GM19351 (cell line): ENCODE results near the gene AAK1.
"Not testable (repeated sequence)": the region's sequence is repeated elsewhere in the genome, so short reads cannot be mapped to it uniquely, and the experiment has no call there.

ENCODE experiments used
- ATAC-seq: cut with Tn5 transposase; IDR thresholded peaks from one replicate; pipeline ENCODE4 v1.9.1; 2021; ENCODE audit warnings: mild to moderate bottlenecking, moderate library complexity; ENCODE audit not compliant: unreplicated experiment

Gene AAK1

GRCh38 chr2:69462780-69463179, 180.8 kb downstream of the AAK1 start:
- ATAC-seq = no peak

DNA sequence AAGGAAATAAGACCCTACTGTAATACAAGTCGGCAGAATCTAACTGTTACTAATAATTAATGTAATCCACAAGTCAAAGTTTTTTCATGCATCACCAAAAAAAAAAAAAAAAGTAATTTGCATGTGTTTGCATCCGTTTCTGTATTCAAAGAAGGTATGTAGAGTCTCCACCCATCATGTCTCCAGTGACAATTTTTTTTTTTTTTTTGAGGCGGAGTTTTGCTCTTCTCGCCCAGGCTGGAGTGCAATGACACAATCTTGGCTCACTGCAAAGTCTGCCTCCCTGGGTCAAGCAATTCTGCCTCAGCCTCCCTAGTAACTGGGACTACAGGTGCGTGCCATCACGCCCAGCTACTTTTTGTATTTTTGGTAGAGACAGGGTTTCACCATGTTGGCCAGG, 182.1 kb downstream of the AAK1 start:
- ATAC-seq = no peak

DNA sequence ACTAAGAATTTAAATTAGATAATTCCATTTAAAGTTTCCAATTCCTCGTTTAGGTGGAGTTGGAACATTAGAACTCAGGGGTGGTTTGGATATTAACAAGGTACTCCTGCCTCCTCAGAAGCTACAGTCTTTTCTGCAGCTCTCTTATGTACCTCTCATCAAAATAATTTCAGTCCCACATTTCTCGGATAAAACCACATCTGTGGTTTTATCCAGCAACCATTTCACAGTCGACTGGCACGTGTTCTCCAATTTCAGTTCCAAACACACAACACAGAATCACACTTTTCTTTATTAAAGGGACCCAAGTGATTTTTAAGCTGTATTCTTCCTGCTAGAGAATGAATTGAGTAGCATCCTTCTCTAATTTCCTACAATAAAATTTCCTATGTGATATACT, 183.6 kb downstream of the AAK1 start:
- ATAC-seq = no peak

DNA sequence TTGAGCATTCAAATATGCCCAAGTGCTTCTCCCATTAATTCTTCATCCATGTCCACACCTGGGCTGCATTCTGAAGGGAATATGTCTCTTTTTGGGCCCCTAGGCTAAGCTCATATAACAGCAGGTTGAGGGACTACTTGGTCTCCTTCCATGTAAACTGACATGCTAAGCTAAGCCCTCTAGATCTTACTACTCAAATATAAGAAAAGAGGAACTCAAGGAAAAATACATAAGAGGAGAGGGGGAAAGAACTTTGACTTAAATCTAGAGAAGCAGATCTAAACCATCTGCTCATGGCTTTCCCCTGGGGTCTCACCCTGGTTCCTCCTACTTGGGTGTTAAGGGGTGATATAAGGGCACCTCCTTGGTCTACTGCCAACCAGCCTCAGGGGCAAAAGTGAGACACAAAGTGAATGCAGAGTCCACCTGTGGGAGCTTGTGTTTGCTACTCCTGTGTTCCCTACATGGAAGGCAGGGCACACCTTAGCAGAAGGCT, 186.5 kb downstream of the AAK1 start:
- no peak for ATAC-seq

- no peak for ATAC-seq
Measured at GRCh38 chr2:69456154-69456553, 187.4 kb downstream of the AAK1 start.

DNA sequence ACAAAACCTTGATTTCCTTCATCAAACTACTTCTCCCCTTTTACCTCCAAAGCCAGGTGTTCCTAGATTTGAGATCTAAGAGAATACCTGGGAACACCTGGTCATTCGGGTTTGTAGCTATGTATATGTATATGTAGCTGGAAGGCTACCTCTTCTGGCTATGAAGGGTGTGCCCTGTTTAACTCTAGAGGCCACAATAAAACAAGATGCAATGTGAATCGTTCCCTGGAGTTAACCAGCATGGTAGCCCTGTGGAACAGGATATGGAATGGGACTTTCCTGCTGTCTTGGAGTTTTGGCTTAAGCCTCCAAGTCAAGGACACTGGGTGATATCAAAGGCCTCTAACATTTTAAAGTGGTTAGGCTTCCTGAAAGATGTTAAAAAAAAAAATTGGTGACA, 188.6 kb downstream of the AAK1 start:
- ATAC-seq = no peak

GRCh38 chr2:69453475-69454129, 189.9 kb downstream of the AAK1 start:
- peak; percentile 93 for ATAC-seq

DNA sequence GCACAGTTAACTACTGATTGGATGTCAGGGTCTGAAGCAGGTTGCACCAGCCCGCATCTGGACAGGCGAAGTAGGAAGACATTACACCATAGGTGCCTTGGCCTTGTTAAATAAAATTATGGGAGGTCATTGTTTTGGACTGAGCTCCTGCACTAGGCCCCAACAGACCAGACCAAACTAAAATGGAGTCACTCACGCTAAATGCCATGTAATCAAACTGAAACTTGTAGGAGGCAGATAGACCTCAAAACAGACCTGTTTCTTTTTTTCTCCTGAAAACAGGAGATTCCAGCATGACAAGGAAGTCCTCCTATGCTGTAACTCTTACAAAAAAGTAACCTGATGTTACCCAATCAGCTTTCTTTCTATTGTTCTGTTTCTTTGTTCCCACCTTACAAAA, 190.9 kb downstream of the AAK1 start:
- no peak for ATAC-seq

DNA sequence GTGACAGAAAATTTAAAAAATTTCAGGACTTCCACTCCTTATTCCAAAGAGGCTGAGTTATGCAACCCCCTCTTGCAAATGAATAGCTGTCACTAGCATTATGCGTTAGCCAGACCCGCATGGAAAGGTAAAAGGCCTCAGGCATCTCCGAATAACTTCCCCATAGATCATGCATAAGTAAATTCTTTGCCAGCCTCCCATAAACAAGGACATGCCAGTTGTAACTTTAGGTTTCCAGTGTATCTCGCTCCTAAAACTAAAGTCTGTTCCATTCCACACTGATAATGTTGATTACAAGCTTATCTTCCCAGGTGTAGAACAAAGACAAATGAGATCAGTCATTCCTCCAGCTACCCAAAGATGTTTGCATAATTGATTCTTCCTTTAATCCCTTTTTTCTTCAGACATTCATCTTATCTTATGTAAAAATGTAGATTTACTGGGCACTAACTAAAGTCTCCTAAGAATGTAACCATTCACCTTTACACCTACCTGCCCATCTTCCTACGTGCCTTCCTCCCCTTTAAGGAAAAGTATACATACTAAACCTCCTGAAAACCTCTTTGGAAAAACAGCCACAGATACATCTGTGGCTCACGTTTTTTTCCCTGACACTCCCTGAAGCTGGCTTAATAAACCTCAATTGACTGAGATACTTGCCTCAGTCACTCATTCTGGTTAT, 192.7 kb downstream of the AAK1 start:
- ATAC-seq = no peak

DNA sequence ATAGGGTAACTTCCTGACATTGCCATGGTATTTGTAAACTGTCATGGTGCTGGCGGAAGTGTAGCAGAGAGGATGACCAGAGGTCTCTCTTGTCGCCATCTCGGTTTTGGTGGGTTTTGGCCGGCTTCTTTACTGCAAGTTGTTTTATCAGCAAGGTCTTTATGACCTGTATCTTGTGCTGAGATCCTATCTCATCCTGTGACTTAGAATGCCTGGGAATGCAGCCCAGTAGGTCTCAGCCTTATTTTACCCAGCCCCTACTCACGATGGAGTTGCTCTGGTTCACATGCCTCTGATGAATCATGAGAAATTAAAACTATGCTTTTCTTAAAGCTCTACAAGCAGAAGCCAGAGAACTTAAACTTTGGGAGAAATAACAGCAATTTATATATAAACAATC, 193.6 kb downstream of the AAK1 start:
- ATAC-seq = no peak

DNA sequence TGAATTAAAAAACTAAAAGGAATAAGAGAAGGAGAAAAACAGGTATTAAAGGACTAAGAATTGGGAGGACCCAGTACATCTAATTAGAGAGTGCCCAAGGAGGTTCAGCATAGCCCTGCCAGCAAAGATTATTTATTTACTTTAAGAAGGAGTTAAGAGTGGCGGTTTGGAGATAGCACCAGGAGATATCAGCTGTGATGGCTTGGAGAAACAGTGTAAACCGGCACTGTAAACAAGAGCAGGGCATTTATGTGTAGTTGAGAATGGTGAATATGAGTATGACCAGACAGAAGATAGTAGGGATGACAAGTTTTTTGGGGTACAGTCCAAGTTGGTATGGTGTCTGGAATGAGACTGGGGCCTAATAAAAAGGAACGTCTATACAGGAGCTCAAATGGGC, 199.9 kb downstream of the AAK1 start:
- not testable (repeated sequence) for ATAC-seq

DNA sequence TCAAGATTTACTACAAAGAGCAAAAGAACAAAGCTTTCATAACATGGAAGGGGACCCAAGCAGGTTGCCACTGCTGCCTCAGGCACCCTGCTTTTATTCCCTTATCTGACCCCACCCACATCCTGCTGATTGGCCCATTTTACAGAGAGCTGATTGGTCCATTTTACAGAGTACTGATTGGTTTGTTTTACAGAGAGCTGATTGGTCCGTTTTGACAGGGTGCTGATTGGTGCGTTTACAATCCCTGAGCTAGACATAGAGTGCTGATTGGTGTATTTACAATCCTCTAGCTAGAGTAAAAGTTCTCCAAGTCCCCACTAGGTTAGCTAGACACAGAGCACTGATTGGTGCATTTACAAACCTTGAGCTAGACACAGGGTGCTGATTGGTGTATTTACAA, 204.0 kb downstream of the AAK1 start:
- ATAC-seq = not testable (repeated sequence)

GRCh38 chr2:69438580-69438979, 205.0 kb downstream of the AAK1 start:
- no peak for ATAC-seq

GRCh38 chr2:69437751-69438154, 205.8 kb downstream of the AAK1 start:
- no peak for ATAC-seq

DNA sequence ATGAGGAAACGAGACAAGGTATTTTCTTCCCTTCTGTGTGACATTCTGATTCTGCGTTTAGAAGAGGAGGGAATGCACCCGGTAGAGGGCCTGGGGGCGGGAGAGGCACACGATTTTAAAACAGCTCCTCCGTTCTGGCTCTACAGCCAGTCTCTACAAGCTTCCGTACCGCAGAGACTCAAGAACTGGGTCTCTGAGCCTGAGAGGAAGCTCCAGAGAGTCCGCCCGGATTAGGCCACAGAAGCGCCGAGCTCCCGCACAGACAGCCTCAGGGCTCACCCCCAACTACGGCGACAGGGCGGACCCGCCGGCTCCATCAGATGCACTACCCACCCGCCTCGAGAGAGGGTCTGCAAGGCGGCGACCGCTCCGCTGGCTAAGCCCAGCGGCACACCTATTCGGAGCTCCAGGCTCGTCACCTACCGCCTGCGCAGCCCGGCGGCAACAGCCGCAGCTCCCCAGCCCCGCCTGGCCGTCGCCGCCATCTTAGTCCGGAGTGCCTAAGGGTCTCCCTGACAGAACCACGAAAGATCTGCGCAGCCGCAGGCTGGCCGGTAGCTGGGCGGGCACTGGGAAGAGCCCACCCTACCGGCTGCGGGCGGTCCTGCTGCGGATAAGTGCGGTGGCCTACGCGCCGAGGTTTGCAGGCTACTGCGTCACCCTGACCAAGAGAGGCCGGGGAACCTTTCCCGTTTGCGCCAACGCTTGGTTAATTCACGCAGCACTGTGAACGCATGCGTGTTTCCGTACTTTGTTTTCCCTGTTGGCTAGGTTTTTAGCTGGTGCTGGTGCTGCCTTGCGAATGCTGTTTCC, 206.4 kb downstream of the AAK1 start, which contains the start of gene NFU1:
NFU1 (minus strand) TSS at position 498 of the 813 bp plus-strand sequence; CDS start at position 485, 13 bp downstream.
- peak; percentile 95 for ATAC-seq

DNA sequence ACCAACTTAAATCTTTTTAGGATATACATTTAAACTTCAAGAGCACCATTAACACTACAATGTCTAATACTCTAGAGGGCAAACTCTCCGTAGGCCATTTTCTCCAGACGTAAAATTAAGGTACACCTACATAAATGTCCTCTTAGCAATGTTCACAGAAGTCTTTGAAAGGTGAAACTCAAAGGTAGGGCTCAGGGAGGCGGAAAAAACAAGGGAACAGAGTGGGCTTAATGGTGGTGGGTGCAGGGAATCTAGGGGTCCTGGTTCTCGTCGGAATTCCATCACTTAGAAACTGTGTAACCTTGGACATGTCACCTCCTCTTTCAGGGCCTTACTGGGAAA, 207.0 kb downstream of the AAK1 start:
- ATAC-seq = no peak

- ATAC-seq = no peak
Measured at GRCh38 chr2:69434753-69435152, 208.8 kb downstream of the AAK1 start.

DNA sequence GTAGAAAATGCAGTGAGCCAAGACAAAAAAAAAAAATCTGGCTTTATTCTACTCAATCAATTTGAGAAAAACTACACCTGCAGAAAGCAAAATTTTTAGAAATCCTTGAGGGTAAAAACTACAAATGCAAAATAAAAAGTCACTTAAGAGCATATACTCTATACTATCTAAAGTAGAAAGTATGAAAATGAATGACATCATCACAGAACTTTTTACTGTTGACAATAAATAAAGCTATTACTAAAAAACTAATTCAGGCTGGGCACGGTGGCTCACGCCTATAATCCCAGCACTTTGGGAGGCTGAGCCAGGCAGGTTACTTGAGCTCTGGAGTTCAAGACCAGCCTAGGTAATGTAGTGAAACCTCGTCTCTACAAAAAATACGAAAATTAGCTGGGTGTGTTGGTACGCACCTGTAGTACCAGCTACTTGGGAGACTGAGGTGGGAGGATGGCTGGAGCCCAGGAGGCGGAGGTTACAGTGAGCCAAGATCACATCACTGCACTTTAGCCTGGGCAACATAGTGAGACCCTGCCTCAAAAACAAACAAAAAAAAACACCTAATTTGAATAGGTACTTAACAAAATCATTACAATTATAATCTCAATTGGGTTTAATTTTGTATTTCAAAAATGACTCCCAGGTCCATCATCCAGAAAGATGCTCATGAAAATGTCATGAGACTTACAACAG, 213.9 kb downstream of the AAK1 start:
- no peak for ATAC-seq

DNA sequence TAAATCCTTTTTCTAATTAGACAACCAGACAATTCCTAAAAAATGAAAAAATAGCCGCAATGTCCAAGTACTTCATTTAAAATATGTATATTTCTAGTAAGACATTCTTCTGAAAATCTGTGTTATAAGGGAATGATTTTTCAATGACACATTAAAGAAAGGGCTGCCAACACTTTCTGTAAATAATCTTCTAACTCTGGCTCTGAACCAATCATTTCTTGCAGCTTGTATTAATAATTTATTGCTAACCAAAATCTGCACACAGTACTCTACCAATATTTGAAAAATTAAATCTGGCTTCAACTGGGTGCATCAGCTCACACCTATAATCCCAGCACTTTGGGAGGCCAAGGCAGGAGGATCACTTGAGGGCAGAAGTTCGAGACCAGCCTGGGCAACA, 214.6 kb downstream of the AAK1 start:
- no peak for ATAC-seq

GRCh38 chr2:69424419-69424818, 219.1 kb downstream of the AAK1 start:
- no peak for ATAC-seq

- no peak for ATAC-seq
Measured at GRCh38 chr2:69422198-69422597, 221.3 kb downstream of the AAK1 start.
